NCI-H524 (cell line): Measurements from ENCODE around the gene HTR3E.

ENCODE experiments used
- DNase-seq, 2 experiments: peaks; one replicate each; lab custom pipeline; 2025; lab: John Stamatoyannopoulos, UW

The HTR3E gene

DNA sequence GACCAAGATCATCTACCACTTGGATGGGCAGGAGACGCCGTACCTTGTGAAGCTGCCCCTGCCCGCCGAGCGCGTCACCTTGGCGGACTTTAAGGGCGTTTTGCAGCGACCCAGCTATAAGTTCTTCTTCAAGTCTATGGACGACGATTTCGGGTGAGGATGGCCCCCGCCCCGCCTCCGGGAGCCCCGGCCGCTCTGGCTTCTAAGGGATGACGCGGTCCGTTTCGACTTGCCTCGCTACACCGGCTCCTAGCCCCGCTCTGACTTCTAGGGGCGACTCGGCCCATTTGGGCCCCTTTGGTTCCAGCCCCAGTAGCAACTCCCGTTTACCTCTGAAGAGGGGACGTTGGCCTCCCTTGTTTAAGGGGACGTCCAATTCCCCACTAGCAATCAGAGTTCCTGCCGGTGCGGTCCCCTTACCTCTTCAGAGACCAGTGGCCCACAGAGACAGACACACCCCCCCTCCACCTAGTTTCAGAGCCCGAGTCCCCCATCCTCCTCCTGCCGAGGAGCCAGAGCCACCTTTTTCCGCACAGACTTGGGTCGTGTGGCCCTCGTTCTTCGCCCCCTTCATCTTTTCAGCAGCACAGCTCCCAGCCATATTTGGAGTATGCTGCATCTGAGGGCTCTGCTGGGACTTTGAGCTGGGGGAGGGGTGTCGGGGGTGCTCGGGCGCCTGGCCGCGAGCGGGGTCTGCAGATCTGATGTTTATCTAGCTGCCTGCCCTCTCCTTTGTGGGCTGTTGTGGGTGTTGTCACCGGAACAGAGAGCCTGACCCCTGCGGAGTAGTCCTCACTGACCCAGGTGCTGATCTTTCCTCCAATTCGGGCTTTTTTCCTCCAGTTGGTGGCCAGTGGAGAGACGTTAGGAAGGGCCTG lies 59.0 kb downstream of the HTR3E start:
- peak; percentile 39 to 56 for DNase-seq

DNA sequence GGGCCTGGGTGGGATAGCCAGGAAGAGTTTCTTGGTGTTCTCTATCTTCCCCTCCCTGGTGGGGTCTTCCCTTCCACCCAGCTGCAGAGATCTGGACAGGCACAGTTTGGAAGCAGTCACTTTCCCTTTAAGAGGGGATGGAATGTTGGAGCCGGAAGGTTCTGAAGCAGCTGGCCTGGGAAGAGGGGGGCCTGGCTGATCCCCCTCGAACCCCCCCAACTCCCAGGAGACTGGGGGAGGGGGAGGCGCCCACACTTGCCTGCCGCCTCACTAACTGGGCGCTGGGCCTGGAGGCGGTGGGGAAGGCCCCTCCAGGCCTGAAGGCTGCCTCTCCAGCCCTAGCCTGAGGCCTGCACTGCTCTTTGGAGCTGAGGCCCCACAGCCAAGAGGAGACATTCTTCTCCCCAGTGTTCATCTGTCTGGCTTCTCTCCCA lies 59.7 kb downstream of the HTR3E start:
- DNase-seq, result peak; percentile 41 to 83
